Measurements from ENCODE around the gene ENDOV.

Gene ENDOV

GRCh38 chr17:80476877-80477646, 62.1 kb downstream of the ENDOV start:
- no peak overlapping the region for H3K4me3 ChIP-seq (ENCODE audit: low read length)
- H3K27ac ChIP-seq (ENCODE audit: low read length) = no peak overlapping the region
- no peaks in the 10 kb centered on the region for H4K20me1 ChIP-seq (ENCODE audit: insufficient read depth, low read length)
- H3K27me3 ChIP-seq (ENCODE audit: low read depth, low read length) = no peaks in the 10 kb centered on the region
- H3K9me3 ChIP-seq (ENCODE audit: insufficient read depth, low read length) = no peaks in the 10 kb centered on the region
- no peak overlapping the region for H3K4me2 ChIP-seq (ENCODE audit: low read length)
- no peaks in the 10 kb centered on the region for H3K79me2 ChIP-seq (ENCODE audit: low read length)
- TF ChIP-seq CTCF (IDR thresholded peaks at IDR 0.05; ENCODE audit: low read depth, low read length) = no peak
- TF ChIP-seq EZH2phosphoT487 (IDR thresholded peaks at IDR 0.05; ENCODE audit: low read depth) = no peak
- no peaks in the 10 kb centered on the region for H3K4me1 ChIP-seq (ENCODE audit: low read length)
- no peaks in the 10 kb centered on the region for H3K36me3 ChIP-seq (replicated peaks; ENCODE audit: low read depth, low read length)
- H3K9ac ChIP-seq (ENCODE audit: low read length) = no peak overlapping the region
- no peak overlapping the region for H2AFZ ChIP-seq (ENCODE audit: low read depth, low read length)

- no peaks in the 10 kb centered on the region for H3K9me3 ChIP-seq (ENCODE audit: insufficient read depth, low read length)
- H2AFZ ChIP-seq (ENCODE audit: low read depth, low read length) = no peak overlapping the region
- no peak overlapping the region for H3K27ac ChIP-seq (ENCODE audit: low read length)
- no peak overlapping the region for H3K4me3 ChIP-seq (ENCODE audit: low read length)
- H3K9ac ChIP-seq (ENCODE audit: low read length) = no peak overlapping the region
- H3K36me3 ChIP-seq (replicated peaks; ENCODE audit: low read depth, low read length) = no peaks in the 10 kb centered on the region
- H3K79me2 ChIP-seq (ENCODE audit: low read length) = no peaks in the 10 kb centered on the region
- H4K20me1 ChIP-seq (ENCODE audit: insufficient read depth, low read length) = no peaks in the 10 kb centered on the region
- TF ChIP-seq EZH2phosphoT487 (IDR thresholded peaks at IDR 0.05; ENCODE audit: low read depth) (no peak), CTCF (IDR thresholded peaks at IDR 0.05; ENCODE audit: low read depth, low read length) (no peak)
- H3K27me3 ChIP-seq (ENCODE audit: low read depth, low read length) = no peaks in the 10 kb centered on the region
- no peak overlapping the region for H3K4me2 ChIP-seq (ENCODE audit: low read length)
- no peaks in the 10 kb centered on the region for H3K4me1 ChIP-seq (ENCODE audit: low read length)
These were observed 62.9 kb downstream of the ENDOV start for GRCh38 chr17:80477647-80478478.

- Histone ChIP-seq H3K4me2 (ENCODE audit: low read length) (no peak overlapping the region), H3K9me3 (ENCODE audit: insufficient read depth, low read length) (no peaks in the 10 kb centered on the region), H3K4me3 (ENCODE audit: low read length) (no peak overlapping the region), H3K27ac (ENCODE audit: low read length) (no peak overlapping the region), H3K36me3 (replicated peaks; ENCODE audit: low read depth, low read length) (no peaks in the 10 kb centered on the region), H3K79me2 (ENCODE audit: low read length) (no peaks in the 10 kb centered on the region), H3K9ac (ENCODE audit: low read length) (no peak overlapping the region), H2AFZ (ENCODE audit: low read depth, low read length) (no peak overlapping the region), H3K27me3 (ENCODE audit: low read depth, low read length) (no peaks in the 10 kb centered on the region), H3K4me1 (ENCODE audit: low read length) (no peaks in the 10 kb centered on the region), H4K20me1 (ENCODE audit: insufficient read depth, low read length) (no peaks in the 10 kb centered on the region)
- TF ChIP-seq EZH2phosphoT487 (IDR thresholded peaks at IDR 0.05; ENCODE audit: low read depth) (no peak), CTCF (IDR thresholded peaks at IDR 0.05; ENCODE audit: low read depth, low read length) (no peak)
These were observed 63.7 kb downstream of the ENDOV start for GRCh38 chr17:80478487-80479245.

- H2AFZ ChIP-seq (ENCODE audit: low read depth, low read length) = no peak overlapping the region
- H3K36me3 ChIP-seq (replicated peaks; ENCODE audit: low read depth, low read length) = no peaks in the 10 kb centered on the region
- no peak overlapping the region for H3K27ac ChIP-seq (ENCODE audit: low read length)
- no peak overlapping the region for H3K4me2 ChIP-seq (ENCODE audit: low read length)
- no peaks in the 10 kb centered on the region for H3K4me1 ChIP-seq (ENCODE audit: low read length)
- no peak overlapping the region for H3K4me3 ChIP-seq (ENCODE audit: low read length)
- TF ChIP-seq EZH2phosphoT487 (IDR thresholded peaks at IDR 0.05; ENCODE audit: low read depth) (no peak), CTCF (IDR thresholded peaks at IDR 0.05; ENCODE audit: low read depth, low read length) (no peak)
- no peak overlapping the region for H3K9ac ChIP-seq (ENCODE audit: low read length)
- H3K79me2 ChIP-seq (ENCODE audit: low read length) = no peaks in the 10 kb centered on the region
- no peaks in the 10 kb centered on the region for H3K27me3 ChIP-seq (ENCODE audit: low read depth, low read length)
- H3K9me3 ChIP-seq (ENCODE audit: insufficient read depth, low read length) = no peaks in the 10 kb centered on the region
- H4K20me1 ChIP-seq (ENCODE audit: insufficient read depth, low read length) = no peaks in the 10 kb centered on the region
These were observed 64.2 kb downstream of the ENDOV start for GRCh38 chr17:80479246-80479566.

Data from OCI-LY3 (cell line).